ENCODE results near the gene HHAT.

GRCh38 chr1:210702506-210702905, 373.8 kb downstream of the HHAT start:
- TF ChIP-seq CTCF (IDR thresholded peaks at IDR 0.05; ENCODE audit: insufficient read depth, low read depth, low read length) (no peak), EZH2 (IDR thresholded peaks at IDR 0.05; ENCODE audit: insufficient read depth, low read length) (no peak)
